ENCODE measurements around the gene LOC101059915.

DNA sequence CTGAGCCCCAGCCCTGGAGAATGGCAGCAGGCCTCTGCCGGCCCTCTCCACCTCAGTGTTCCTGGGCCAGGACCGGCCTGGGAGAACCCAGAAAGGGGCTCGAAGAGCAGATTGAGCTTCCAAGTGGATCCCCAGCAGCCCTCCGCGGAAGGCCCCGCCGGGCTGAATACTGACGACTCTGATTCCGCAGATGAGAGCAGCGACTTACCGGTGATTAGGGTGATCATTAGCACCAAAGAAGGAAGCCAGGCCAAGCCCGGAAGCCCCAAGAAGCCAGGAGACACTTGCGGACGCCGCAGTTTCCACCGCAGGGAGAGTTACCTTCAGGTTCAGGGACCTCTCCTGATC lies 876 bp downstream of the LOC101059915 start:
- TF ChIP-seq YY1 (tag by site-specific recombination; IDR thresholded peaks at IDR 0.05) (no peak), ZNF292 (tag by site-specific recombination; IDR thresholded peaks at IDR 0.05; ENCODE audit: borderline replicate concordance, low read depth) (no peak), ZNF837 (tag by site-specific recombination; IDR thresholded peaks at IDR 0.05) (no peak), ZNF274 (IDR thresholded peaks at IDR 0.05; ENCODE audit: low read length) (no peak), ZNF274 (tag by site-specific recombination; IDR thresholded peaks at IDR 0.05; ENCODE audit: borderline replicate concordance) (no peak), ZNF501 (tag by site-specific recombination; IDR thresholded peaks at IDR 0.05) (no peak), ZNF350 (tag by site-specific recombination; IDR thresholded peaks at IDR 0.05) (no peak), ZNF558 (tag by site-specific recombination; IDR thresholded peaks at IDR 0.05) (no peak), ZNF585B (tag by site-specific recombination; IDR thresholded peaks at IDR 0.05) (no peak), HOXA7 (CRISPR knock-in tag; IDR thresholded peaks at IDR 0.05; ENCODE audit: borderline replicate concordance) (no peak), ZNF175 (tag by site-specific recombination; IDR thresholded peaks at IDR 0.05) (no peak), ZNF398 (tag by site-specific recombination; IDR thresholded peaks at IDR 0.05) (no peak), MYNN (tag by site-specific recombination; IDR thresholded peaks at IDR 0.05; ENCODE audit: borderline replicate concordance) (no peak)
- TF ChIP-seq, protein P1, sequence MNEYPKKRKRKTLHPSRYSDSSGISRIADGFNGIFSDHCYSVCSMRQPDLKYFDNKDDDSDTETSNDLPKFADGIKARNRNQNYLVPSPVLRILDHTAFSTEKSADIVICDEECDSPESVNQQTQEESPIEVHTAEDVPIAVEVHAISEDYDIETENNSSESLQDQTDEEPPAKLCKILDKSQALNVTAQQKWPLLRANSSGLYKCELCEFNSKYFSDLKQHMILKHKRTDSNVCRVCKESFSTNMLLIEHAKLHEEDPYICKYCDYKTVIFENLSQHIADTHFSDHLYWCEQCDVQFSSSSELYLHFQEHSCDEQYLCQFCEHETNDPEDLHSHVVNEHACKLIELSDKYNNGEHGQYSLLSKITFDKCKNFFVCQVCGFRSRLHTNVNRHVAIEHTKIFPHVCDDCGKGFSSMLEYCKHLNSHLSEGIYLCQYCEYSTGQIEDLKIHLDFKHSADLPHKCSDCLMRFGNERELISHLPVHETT (tag by site-specific recombination; IDR thresholded peaks at IDR 0.05) = no peak
- TF ChIP-seq, protein P2, sequence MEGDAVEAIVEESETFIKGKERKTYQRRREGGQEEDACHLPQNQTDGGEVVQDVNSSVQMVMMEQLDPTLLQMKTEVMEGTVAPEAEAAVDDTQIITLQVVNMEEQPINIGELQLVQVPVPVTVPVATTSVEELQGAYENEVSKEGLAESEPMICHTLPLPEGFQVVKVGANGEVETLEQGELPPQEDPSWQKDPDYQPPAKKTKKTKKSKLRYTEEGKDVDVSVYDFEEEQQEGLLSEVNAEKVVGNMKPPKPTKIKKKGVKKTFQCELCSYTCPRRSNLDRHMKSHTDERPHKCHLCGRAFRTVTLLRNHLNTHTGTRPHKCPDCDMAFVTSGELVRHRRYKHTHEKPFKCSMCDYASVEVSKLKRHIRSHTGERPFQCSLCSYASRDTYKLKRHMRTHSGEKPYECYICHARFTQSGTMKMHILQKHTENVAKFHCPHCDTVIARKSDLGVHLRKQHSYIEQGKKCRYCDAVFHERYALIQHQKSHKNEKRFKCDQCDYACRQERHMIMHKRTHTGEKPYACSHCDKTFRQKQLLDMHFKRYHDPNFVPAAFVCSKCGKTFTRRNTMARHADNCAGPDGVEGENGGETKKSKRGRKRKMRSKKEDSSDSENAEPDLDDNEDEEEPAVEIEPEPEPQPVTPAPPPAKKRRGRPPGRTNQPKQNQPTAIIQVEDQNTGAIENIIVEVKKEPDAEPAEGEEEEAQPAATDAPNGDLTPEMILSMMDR (tag by site-specific recombination; IDR thresholded peaks at IDR 0.05) = no peak

All from HEK293 (cell line).